Tibial artery (tissue), 4 donors: ENCODE results near the gene B3GLCT.

ENCODE experiments used
- DNase-seq, 2 donors: peaks; one replicate each; pipeline ENCODE4 v3.0.0-alpha.2; 2019
- H3K27ac ChIP-seq, 2 donors: fragments of 200-600 bp; sonication (generic) in 1 of 2; 1 replicate in 1 of 2; 2 replicates in 1 of 2; pipeline ENCODE4 v1.5.1; 2018 to 2019; ENCODE audit warnings: mild to moderate bottlenecking in 1 of 2
- H3K27me3 ChIP-seq, 2 donors: fragments of 200-600 bp; sonication (generic) in 1 of 2; one replicate each; pipeline versions ENCODE4 v1.5.1 to v1.6.0; 2016 to 2019
- H3K36me3 ChIP-seq, 3 donors: fragments of 200-600 bp; sonication (generic) in 2 of 3; one replicate each; pipeline ENCODE4 v1.5.1; 2016 to 2019; ENCODE audit warnings: mild to moderate bottlenecking in 2 of 3
- H3K4me1 ChIP-seq, 4 donors: fragments of 200-600 bp; sonication (generic) in 2 of 4; 1 replicate in 3 of 4; 2 replicates in 1 of 4; pipeline ENCODE4 v1.5.1; 2016 to 2019
- H3K4me3 ChIP-seq, 2 donors: fragments of 200-600 bp; sonication (generic) in 1 of 2; 1 replicate in 1 of 2; 2 replicates in 1 of 2; pipeline ENCODE4 v1.5.1; 2018 to 2019; ENCODE audit warnings: mild to moderate bottlenecking in 2 of 2
- H3K9me3 ChIP-seq, 3 donors: fragments of 200-600 bp; sonication (generic) in 1 of 3; one replicate each; pipeline ENCODE4 v1.5.1; 2016 to 2019
- intact Hi-C: fragments of 100-400 bp; cut with DNase I; formaldehyde crosslinking; loops from one replicate; pipeline ENCODE4 v1.15.0; 2023; ENCODE audit warnings: low total_unique reads
- TF ChIP-seq, protein P1 (sequence below), 2 experiments: fragments of 200-600 bp in 1 of 2; fragments of 450-650 bp in 1 of 2; IDR thresholded peaks; one replicate each; pipeline ENCODE4 v1.5.1; 2017 to 2019; ENCODE audit warnings: antibody characterized with exemption in 2 of 2, mild to moderate bottlenecking in 1 of 2, moderate library complexity in 1 of 2

Gene B3GLCT

DNA sequence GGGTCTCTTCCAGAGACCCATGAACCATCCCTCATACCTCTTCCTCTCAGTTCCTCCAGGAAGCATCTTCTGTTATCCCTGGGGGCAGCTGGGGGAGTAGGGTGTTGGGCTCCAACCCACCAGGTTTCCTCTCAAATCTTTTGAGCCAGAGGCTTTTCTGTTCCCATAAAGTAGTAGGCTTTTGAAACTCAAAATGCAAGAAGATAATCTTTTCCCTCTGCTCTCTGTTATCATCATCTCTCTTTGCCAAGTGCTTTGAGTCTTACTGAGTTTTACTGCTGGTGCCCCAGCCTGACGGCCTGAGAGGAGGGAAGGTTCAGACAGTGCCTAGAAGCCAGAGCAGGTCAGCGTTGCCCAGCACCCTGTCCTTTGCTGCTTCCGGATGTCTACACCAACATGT, 157.2 kb downstream of the B3GLCT start:
- intact Hi-C loops = no loop called here
- H3K4me1 ChIP-seq = no peaks in the 10 kb centered on the region
- no peak overlapping the region for H3K4me3 ChIP-seq
- H3K27me3 ChIP-seq = peaks cover 0 to 3% of the 10 kb centered on the region in 2 donors
- no peaks in the 10 kb centered on the region for H3K36me3 ChIP-seq
- no peak for DNase-seq
- TF ChIP-seq, protein P1, sequence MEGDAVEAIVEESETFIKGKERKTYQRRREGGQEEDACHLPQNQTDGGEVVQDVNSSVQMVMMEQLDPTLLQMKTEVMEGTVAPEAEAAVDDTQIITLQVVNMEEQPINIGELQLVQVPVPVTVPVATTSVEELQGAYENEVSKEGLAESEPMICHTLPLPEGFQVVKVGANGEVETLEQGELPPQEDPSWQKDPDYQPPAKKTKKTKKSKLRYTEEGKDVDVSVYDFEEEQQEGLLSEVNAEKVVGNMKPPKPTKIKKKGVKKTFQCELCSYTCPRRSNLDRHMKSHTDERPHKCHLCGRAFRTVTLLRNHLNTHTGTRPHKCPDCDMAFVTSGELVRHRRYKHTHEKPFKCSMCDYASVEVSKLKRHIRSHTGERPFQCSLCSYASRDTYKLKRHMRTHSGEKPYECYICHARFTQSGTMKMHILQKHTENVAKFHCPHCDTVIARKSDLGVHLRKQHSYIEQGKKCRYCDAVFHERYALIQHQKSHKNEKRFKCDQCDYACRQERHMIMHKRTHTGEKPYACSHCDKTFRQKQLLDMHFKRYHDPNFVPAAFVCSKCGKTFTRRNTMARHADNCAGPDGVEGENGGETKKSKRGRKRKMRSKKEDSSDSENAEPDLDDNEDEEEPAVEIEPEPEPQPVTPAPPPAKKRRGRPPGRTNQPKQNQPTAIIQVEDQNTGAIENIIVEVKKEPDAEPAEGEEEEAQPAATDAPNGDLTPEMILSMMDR (IDR thresholded peaks at IDR 0.05) = no peak
- H3K27ac ChIP-seq = no peak overlapping the region
- peaks cover 0 to 12% (median 0%) of the 10 kb centered on the region in 3 donors for H3K9me3 ChIP-seq

DNA sequence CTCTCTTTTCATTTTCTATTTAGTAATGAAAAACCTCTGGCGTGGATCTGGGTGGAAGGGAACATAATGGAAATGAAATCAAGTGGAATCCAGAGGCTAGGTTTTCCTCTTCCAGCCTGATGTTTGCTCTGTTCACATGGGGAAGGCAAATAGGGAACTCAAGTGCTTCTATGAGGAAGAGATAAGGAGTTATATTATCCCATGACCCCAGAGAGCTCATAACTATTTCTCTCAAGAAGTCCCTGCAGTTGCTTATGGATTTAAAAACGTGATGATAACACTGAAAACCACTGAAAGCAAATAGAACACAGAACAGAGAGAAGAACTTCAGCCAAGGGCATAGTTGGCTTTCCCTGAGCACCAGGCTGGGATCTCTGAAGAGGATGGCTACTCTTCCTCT, 157.8 kb downstream of the B3GLCT start:
- DNase-seq = no peak
- Histone ChIP-seq H3K4me3 (no peak overlapping the region), H3K36me3 (no peaks in the 10 kb centered on the region), H3K27me3 (peaks cover 0 to 3% of the 10 kb centered on the region in 2 donors), H3K9me3 (peaks cover 0 to 12% (median 0%) of the 10 kb centered on the region in 3 donors), H3K4me1 (no peaks in the 10 kb centered on the region), H3K27ac (no peak overlapping the region)
- intact Hi-C loops = no loop called here
- TF ChIP-seq, protein P1 (IDR thresholded peaks at IDR 0.05) = no peak

DNA sequence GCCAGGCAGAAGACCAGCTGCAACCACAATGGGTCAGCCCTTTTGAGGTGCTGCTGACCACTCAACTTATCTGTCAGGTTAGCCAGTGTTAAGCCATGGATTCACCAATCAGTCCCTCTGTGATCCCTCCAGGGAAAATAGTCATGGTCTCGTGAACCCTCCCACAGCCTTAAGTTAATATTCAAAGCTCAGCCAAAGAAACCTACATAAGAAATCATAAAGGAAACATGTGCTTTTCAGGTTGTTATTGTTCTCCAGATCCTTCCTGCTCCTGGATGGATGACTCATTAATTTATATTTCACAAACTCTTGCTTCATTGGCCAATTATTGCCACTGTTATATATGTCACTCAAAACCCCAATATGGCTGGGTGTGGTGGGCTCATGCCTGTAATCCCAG, 161.9 kb downstream of the B3GLCT start:
- no peaks in the 10 kb centered on the region for H3K27me3 ChIP-seq
- no peak overlapping the region for H3K4me3 ChIP-seq
- H3K4me1 ChIP-seq = no peaks in the 10 kb centered on the region
- intact Hi-C loops = no loop called here
- H3K36me3 ChIP-seq = no peaks in the 10 kb centered on the region
- no peak overlapping the region for H3K27ac ChIP-seq
- TF ChIP-seq, protein P1 (IDR thresholded peaks at IDR 0.05) = no peak
- no peak for DNase-seq
- peaks cover 6 to 22% (median 16%) of the 10 kb centered on the region in 3 donors for H3K9me3 ChIP-seq

DNA sequence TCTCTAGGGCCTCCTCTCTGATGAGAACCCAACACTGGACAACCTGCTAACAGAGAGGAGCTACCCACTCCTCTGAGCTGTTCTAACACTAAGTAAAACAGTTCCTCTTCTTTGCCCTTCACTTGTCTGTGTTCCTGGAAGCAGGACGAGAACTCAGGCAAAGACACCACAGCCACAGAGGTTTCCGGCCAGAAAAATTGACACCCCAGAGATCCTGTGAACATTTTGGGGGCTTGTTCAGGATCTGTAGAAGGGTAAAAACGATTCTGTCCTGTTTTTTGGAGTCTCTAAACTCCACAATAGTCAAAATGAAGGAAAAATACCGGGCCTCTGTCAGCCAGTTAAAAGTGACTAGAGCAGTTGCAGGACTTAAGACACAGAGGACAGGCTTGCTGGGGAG, 165.9 kb downstream of the B3GLCT start:
- Histone ChIP-seq H3K9me3 (peaks cover 6 to 24% (median 16%) of the 10 kb centered on the region in 3 donors), H3K36me3 (no peaks in the 10 kb centered on the region), H3K4me1 (no peaks in the 10 kb centered on the region), H3K27ac (no peak overlapping the region), H3K27me3 (no peaks in the 10 kb centered on the region), H3K4me3 (no peak overlapping the region)
- DNase-seq = no peak
- TF ChIP-seq, protein P1 (IDR thresholded peaks at IDR 0.05) = no peak
- intact Hi-C loops = no loop called here

DNA sequence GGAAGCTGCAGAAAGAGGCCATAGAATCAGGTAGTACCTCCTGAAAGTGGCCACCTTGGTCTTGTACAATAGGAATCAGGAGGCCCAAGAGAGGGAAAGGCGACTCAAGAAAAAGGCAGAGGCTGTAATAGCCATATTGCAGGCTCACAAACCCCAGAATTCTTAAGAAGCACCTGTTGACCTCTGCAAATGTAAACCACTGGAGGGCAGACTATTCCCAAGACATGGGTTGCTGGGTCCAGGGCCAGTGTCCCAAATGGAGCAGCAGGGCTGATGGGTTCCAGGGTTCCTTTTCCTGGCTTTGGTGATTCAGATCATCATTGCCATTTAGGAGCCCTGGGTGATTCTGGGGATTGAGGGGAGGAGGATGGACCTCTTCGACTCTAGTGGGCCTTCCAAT, 167.6 kb downstream of the B3GLCT start:
- H3K27ac ChIP-seq = no peak overlapping the region
- no peaks in the 10 kb centered on the region for H3K4me1 ChIP-seq
- no peak for DNase-seq
- no peak overlapping the region for H3K4me3 ChIP-seq
- H3K27me3 ChIP-seq = no peaks in the 10 kb centered on the region
- peaks cover 6 to 24% (median 16%) of the 10 kb centered on the region in 3 donors for H3K9me3 ChIP-seq
- TF ChIP-seq, protein P1 (IDR thresholded peaks at IDR 0.05) = no peak
- H3K36me3 ChIP-seq = no peaks in the 10 kb centered on the region
- intact Hi-C loops = no loop called here

DNA sequence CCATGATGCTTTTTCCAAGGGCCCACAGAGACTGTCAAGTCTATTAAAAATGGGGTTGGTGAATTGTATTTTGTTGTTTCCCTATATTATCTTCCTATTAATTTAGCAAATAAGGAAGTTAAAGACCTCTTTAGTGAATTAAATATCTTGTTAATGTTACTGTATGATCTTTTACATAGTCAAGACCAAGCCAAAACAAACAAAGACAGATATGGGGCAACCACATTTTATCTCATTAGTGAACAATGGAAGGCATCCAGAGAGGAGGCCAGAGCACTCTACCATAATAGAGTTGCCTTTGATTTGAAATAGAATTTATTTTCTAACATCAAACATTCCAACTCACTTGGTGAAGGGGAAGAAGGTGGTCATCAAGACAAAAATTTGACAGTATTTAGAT, 169.4 kb downstream of the B3GLCT start:
- no peak for DNase-seq
- H3K4me1 ChIP-seq = no peaks in the 10 kb centered on the region
- no peaks in the 10 kb centered on the region for H3K36me3 ChIP-seq
- intact Hi-C loops = no loop called here
- H3K4me3 ChIP-seq = no peak overlapping the region
- TF ChIP-seq, protein P1 (IDR thresholded peaks at IDR 0.05) = no peak
- H3K9me3 ChIP-seq = peaks cover 6 to 24% (median 16%) of the 10 kb centered on the region in 3 donors
- no peaks in the 10 kb centered on the region for H3K27me3 ChIP-seq
- no peak overlapping the region for H3K27ac ChIP-seq
